ENCODE measurements around the gene USP15. TPM values are rescaled to one million over a fixed set of nuclear protein-coding genes. Genes with fewer than 3 reads are reported as not detected.

Gene USP15
- 45.0 to 50.9 TPM (median 47.3 TPM) in 3 replicates for total RNA-seq

DNA sequence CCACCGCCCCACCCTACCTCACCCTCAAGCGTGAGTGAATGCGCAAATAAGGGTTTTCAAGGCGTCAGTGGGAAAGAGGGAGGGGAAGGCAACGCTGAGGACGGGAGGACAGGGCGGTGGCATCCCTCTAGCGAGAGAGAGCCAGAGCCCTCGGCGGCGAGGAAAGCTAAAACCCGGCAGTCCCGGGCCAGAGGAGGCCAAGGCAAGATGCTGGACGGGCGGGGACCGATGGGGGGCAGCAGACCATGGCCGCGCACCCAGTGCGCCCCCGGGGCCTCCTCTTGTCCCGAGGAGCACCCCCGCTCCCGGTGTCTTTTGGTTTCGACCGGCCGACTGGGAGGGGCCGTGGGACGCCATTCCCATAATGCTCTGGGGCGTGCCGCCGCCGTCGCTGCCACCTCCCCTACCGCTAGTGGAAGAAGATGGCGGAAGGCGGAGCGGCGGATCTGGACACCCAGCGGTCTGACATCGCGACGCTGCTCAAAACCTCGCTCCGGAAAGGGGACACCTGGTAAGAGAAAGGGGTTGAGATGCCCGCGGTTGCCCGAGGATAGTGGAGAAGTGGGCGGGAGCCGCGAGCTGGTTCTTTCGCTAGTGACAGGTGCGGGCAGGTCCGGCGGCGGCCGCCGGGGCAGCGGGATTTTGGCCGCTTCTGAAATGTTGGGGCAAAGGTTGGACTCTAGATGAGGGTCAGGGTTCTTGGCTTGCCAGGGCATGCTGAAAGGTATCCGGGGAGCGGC is at the start of gene USP15:
TSS of gene USP15 (plus strand) at position 412 of the 740 bp plus-strand sequence. CDS start at position 423, 11 bp downstream.
- DNase-seq (ENCODE audit: low spot score in 2 of 2, unreplicated experiment in 2 of 2) = peak; percentile 90 to 96
- TF ChIP-seq, protein P1, sequence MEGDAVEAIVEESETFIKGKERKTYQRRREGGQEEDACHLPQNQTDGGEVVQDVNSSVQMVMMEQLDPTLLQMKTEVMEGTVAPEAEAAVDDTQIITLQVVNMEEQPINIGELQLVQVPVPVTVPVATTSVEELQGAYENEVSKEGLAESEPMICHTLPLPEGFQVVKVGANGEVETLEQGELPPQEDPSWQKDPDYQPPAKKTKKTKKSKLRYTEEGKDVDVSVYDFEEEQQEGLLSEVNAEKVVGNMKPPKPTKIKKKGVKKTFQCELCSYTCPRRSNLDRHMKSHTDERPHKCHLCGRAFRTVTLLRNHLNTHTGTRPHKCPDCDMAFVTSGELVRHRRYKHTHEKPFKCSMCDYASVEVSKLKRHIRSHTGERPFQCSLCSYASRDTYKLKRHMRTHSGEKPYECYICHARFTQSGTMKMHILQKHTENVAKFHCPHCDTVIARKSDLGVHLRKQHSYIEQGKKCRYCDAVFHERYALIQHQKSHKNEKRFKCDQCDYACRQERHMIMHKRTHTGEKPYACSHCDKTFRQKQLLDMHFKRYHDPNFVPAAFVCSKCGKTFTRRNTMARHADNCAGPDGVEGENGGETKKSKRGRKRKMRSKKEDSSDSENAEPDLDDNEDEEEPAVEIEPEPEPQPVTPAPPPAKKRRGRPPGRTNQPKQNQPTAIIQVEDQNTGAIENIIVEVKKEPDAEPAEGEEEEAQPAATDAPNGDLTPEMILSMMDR (IDR thresholded peaks at IDR 0.05; ENCODE audit: unreplicated experiment) = peak; percentile 43
- peaks cover 21% of the 10 kb centered on the region for H3K4me1 Mint-ChIP-seq
- no peaks in the 10 kb centered on the region for H3K27me3 Mint-ChIP-seq (ENCODE audit: low read depth)
- peak within 1 kb of the TSS; percentile 99 for H3K27ac Mint-ChIP-seq
- H3K9me3 Mint-ChIP-seq = no peaks in the 10 kb centered on the region
- no peaks in the 10 kb centered on the region for H3K36me3 Mint-ChIP-seq
- peak within 1 kb of the TSS; percentile 95 for H3K4me3 Mint-ChIP-seq

DNA sequence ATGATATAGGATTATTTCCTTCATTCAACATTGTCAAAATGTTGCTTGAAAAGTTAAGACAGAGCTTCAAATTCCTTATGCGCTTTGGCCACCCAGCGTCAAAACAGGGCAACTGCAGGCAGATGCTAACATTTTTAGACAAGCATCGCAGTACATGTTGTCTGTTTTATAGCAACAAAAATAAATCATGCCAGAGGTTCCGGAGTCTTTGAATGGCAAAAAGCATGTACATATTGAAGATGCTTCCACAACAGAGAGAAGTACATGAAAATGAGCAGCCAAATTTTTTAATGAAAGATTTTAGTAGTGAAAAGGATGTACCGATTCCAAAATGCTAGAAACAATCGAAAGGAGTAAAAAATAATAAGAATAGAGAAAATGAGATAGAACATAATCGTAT is 49.8 kb upstream of the USP15 start:
- TF ChIP-seq, protein P1 (IDR thresholded peaks at IDR 0.05; ENCODE audit: unreplicated experiment) = peak; percentile 89
- no peak for DNase-seq (ENCODE audit: low spot score in 2 of 2, unreplicated experiment in 2 of 2)
- no peak overlapping the region for H3K27ac Mint-ChIP-seq
- peaks cover 35% of the 10 kb centered on the region for H3K27me3 Mint-ChIP-seq (ENCODE audit: low read depth)
- H3K4me1 Mint-ChIP-seq = peaks cover 11% of the 10 kb centered on the region
- H3K36me3 Mint-ChIP-seq = no peaks in the 10 kb centered on the region
- no peak overlapping the region for H3K4me3 Mint-ChIP-seq
- H3K9me3 Mint-ChIP-seq = no peaks in the 10 kb centered on the region

DNA sequence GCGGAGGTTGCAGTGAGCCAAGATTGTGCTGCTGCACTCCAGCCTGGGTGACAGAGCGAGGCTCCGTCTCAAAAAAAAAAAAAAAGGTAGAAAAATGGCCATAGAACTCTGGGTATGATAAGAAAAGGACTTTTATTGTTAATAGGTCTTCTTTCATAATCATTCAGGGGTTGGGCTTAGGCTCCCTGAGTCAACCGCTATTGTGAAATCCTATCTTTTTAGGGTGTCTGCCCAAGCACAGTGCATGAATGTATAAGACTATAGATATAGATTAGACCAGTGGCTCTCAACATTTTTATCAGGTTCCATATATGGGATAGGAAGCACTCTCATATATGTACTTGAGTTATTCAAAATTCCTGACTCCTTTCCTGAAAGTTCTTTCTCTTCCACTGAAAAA is 48.7 kb upstream of the USP15 start:
- Mint-ChIP-seq H3K4me3 (no peak overlapping the region), H3K9me3 (no peaks in the 10 kb centered on the region), H3K27me3 (ENCODE audit: low read depth) (peaks cover 35% of the 10 kb centered on the region), H3K4me1 (peaks cover 17% of the 10 kb centered on the region), H3K36me3 (no peaks in the 10 kb centered on the region), H3K27ac (no peak overlapping the region)
- TF ChIP-seq, protein P1 (IDR thresholded peaks at IDR 0.05; ENCODE audit: unreplicated experiment) = no peak
- DNase-seq (ENCODE audit: low spot score in 2 of 2, unreplicated experiment in 2 of 2) = no peak

DNA sequence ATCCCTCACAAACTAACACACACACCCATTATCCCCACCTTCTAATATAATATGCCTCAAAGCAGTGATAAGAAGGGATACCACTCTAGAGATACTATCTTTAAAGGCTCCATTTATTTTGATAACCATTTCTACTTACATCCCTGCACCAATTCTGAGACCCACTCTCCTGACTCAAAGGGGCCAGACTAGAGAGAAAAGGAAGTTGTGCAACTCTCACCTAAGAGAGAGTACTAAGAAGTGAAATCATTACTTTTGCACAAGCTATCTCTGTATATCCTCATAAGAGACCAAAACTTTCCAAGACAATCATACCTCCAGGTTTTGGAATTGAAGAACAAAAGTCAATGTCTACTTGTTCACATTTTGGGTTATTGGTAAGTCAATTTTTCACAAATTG is 45.4 kb upstream of the USP15 start:
- Mint-ChIP-seq H3K4me3 (no peak overlapping the region), H3K4me1 (peaks cover 17% of the 10 kb centered on the region), H3K27me3 (ENCODE audit: low read depth) (peaks cover 32% of the 10 kb centered on the region), H3K27ac (peak overlapping the region; percentile 83), H3K9me3 (no peaks in the 10 kb centered on the region), H3K36me3 (no peaks in the 10 kb centered on the region)
- TF ChIP-seq, protein P1 (IDR thresholded peaks at IDR 0.05; ENCODE audit: unreplicated experiment) = no peak
- no peak for DNase-seq (ENCODE audit: low spot score in 2 of 2, unreplicated experiment in 2 of 2)

DNA sequence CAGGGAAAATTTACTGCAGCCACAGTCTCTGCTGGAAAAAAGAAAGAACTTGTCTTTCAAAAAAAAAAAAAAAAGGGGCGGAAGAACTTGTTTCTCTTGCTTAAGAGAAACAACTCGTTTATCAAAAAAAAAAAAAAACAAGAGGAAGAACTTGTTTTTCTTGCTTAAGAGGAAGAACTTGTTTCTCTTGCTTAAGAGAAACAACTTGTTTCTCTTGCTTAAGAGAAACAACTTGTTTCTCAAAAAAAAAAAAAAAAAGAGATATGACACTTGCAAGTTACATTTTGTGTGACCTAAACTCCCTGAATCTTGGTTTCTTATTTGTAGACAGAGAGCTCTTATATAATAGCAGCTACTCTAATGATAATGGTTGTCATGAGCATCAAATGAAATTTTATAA is 44.7 kb upstream of the USP15 start:
- DNase-seq (ENCODE audit: low spot score in 2 of 2, unreplicated experiment in 2 of 2) = no peak
- no peaks in the 10 kb centered on the region for H3K36me3 Mint-ChIP-seq
- H3K9me3 Mint-ChIP-seq = no peaks in the 10 kb centered on the region
- H3K4me1 Mint-ChIP-seq = peaks cover 17% of the 10 kb centered on the region
- H3K4me3 Mint-ChIP-seq = no peak overlapping the region
- peaks cover 28% of the 10 kb centered on the region for H3K27me3 Mint-ChIP-seq (ENCODE audit: low read depth)
- peak overlapping the region; percentile 83 for H3K27ac Mint-ChIP-seq
- TF ChIP-seq, protein P1 (IDR thresholded peaks at IDR 0.05; ENCODE audit: unreplicated experiment) = no peak

All from mesothelial cell of epicardium (in vitro differentiated cells).